SKM-1 treated with dmso at 0.1 percent for 144 hours (cell line): ENCODE results near the gene IL34.

ENCODE experiments used
- DNase-seq: peaks from one replicate; lab custom pipeline; 2025; ENCODE audit not compliant: unreplicated experiment; lab: John Stamatoyannopoulos, UW

Gene IL34

DNA sequence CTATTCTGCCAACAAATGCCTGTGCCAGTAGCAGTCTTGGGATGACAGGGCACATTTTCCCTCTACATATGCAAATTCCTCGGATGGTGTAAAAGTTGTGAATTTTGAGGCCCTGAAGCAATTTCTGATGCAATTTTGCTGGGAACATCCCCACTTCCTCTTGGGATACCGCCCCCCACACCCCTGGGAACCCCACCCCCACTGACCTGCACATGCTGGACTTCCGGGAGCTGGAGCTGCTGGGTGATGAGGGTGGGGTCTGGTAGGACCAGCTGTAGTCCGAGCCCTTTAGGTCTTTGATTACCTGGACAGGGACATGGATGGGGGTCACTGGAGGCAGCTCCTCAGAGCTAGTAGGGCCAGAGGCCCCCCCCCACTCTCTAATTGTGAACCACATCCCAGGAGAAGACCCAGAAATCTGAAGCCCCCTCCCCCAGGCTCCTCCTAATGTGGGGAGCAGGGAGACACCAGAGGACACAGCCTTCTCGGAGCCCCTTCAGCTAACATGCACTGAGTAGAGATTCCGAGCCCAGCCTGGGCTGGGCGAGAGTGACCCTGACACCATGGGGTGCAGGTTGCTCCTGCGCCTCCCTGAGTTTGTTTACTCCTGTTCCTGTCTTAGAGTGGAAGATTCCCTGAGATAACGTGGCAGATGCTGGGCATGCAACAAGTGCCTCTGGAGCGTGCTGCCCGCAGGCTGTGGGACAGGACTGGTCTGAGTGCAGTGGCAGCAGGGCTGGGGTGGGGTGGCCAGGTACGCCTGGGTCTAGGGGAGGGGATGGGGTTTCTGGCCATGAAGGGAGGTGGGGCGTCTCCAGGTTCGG is 30.5 kb downstream of the IL34 start:
- DNase-seq: no peak

- DNase-seq: no peak
These were observed 31.3 kb downstream of the IL34 start for GRCh38 chr16:70677499-70678120.

DNA sequence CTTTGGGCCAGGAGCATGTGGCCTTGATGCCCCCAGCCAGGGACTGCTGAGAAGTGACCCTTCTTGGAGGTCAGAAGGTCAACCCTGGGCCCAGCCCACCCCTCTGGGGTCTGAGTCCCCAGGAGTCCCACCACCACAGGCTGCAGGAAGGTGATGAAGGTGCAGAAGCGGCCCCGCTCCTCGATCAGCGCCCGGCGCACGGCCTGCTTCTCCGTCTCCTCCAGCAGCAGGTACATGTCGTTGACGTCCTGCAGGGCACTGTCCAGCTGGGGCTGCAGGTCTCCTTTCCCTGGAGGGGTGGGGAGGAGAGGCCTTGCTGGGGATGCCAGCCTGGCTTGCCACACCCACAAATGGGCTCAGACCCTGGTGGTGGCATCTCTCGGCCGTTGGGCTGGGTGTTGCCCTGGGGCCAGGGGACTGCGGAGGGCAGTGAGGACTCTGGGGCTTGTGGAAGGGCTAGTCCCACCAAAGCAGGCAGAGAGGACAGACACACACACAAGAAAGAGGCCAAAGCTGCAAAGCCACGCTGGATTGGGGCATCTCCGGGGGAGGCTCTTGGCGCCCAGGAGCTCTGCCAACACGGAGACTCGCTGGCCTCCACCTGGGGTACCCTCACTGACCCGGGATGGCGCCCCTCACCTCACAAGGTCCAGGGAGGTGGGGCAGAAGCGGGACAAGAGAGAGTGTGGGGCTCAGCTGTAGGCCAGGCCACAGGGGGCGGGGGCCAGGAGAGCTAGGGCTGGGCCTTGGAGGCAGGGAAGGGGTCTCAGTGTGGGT is 31.9 kb downstream of the IL34 start:
- no peak for DNase-seq

DNA sequence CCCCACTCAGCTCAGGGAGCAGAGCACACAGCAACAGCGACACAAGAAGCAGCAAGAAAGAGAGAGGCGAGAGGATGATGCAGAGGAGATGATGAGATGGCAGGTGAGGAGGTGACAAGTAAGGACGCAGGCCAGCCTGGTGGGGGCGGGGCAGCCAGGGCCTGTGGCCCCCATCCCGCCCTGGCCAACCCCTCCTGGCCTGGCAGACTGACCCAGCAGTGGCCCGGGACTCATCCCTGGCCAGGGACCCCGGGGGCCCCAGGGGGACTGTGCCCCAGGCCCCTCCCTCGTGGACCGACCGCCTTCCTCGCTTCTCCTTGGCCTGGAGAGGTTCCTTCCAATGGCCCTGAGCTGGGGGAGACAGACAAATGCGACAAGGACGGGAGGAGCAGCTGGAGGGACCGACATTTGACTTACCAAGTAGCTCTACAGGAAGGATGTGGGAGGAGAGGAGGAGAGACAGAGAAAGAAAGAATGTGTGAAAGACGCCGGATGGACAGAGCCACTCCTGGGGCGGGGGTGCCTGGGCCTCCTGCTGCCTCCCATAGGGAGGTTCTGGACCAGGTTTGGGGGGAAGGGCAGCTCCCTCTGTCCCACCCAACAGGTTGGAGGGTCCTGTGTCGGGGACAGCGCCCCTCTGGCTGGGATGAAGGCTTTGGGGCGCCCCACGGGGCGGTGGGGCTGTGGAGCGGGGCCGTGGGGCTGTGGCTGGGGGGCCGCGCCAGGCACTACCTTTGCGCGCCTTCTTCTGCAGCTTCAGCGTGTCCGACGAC is 32.7 kb downstream of the IL34 start:
- DNase-seq: no peak

DNA sequence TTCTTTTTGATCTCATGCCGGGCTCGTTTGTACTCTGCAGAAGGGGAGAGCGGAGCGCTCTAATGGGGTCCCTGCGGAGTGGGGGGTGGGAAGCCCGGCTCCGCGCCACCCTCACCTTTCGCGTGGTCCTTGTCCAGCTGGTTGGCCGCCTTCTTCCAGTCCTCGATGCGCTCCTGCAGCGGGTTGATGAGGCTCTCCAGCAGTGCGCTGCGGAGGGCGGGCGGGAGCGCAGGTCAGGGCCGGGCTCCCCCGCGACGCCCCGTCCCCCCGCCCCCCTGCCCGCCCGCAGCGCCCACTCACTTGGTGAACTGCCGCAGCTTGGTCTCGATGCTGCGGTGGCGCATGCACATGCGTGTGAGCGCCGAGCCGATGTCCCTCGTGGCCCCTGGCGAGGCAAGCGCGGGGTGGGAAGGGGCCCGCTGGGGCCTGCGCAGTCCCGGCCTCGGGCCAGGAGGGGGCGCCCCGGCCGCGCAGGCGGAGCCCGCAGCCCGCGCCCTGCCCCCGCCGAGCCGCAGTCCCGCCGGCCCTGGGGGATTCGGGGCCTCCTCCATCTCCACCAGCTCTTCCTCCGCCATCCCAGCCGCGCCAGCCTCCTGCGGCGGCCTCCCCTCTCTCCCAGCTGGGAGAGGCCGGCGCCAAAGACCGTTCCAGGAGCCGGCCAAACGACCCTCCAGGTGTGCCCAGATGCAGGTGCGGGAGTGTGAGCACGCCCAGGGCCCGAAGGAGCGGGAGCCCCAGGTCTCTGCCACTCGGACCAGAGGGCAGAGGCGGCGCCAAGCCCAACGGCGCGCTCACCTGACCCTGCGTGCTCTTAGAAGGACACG is 33.5 kb downstream of the IL34 start:
- no peak for DNase-seq

DNA sequence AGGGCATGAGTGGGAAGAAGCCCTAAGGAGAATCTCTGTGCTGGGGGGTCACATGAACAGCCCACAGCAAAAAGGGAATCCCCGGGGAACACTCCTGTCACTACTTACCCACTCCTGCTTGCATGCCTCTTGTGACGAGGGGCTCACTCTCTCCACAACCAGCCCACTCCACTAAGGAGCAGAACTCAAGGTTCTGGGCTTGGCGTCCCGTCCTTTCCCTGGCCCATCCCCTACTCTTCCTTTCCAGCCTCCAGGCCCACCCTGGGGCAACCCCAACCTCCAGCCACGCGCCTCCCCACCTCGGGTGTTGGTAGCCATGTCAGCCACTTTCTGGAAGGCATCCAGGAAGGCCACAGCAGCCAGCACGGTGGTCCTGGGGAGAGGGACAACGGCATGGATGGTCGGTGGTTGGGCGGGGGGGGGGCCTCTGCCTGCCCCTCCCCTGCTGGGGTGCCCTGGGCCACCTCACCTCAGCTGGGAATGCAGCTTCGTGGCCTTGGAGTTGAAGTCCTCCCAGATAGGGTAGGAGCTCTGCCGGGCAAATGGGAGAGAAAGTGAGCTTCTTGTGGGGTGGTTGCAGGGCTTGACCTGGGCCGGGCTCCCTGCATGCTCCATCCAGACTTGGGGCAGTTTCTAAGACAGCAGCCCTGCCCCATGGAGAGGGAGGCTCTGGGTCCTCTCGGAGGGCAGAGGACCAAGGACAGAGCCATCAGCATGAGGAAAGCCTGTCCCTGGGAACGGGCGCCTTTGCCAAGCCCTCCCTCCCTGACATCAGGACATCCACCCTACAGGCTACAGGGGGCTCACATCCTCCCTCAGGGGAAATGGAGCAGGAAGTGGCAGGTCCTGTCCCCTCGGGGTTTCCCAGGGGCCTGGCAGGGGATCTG is 34.4 kb downstream of the IL34 start:
- DNase-seq: no peak

GRCh38 chr16:70681382-70682238 is 35.3 kb downstream of the IL34 start:
- DNase-seq: no peak

DNA sequence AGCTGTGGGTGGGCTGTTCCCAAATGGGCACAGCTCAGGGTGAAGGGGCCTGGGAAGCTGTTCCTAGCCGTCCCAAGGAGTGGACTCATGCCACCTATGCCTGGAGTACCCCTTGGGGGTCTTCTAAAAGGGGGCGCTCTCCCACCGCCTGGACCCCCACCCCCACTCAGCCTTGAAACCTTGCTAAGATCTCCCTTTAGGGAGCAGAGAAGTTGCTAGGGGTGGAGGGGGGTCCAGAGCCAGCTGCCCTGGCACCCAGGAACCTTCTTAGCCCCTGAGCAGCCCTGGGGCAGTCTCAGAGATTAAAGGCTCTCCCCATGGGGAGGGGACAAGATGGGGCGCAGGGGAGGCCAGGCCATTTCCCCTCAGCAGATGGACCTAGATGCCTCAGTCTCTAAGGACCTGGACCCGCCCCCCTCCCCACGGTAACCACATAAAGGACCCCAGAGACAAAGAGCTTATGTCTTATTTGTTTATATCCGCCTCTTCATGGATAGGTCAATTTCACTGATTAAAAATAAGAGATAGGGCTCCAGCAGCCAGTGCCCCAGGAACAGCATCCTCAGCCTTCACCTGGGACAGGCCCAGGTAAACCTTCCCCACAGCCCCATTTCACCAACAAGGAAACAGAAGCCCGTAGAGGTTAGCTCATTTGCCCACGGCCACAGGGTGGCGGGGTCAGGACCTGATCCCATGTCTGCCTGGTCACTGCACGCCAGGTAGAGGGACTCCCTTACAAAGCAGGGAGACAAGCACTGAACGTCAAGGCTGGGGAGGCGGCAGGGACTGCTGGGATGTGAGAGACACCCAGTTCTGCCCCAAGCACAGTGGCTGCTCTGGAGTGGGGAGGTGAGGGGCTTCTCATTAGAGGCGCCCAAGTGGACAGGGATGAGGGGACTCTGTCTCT is 36.1 kb downstream of the IL34 start:
- no peak for DNase-seq

- no peak for DNase-seq
These were observed 37.0 kb downstream of the IL34 start for GRCh38 chr16:70683146-70683944.

DNA sequence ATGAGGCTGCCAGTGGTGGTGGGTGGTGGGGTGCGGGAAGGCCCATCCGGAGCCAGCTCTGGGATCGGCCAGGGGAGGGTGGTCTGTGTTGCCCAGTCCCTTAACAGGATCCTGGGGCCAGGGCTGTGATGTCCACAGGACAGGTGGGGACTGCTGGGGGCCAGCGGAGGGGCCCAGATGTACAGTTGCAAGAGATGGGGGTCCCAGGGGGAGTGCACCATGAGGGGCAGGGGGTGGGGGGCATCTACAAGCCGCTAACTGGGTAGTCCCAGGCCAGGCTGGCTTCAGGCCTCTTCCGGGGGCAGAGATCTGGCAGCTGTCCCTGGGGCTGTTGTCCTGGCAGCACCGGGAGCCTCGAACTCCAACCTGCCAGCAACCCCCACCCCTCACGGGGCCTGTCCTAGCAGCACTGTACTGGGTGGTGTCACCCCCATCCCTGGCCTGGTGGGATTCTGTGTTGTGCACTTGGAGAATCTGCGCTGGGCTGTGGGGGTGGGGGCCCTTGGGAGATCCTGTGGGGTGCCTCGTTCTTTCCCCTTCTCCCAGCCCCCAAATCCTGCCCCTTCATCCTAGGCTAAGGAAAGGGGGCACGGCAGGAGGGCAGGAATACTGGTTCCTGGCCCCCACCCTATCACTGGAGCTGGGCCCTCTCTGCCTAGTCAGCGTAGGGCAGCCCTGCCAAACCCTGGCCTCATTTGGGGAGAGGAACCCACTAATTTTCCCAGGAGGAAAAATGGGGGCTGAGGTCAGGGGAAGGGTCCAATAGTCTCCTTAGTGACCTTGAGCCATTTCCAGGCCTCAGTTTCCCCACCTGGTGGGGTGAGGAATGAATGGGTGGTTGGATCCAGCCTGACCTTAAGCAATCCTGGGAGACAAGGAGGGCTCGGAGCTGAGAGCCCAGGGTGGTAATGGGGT is 38.0 kb downstream of the IL34 start:
- DNase-seq: no peak

GRCh38 chr16:70685061-70685937 is 38.9 kb downstream of the IL34 start:
- DNase-seq: no peak

- no peak for DNase-seq
These were observed 39.6 kb downstream of the IL34 start, which contains the start of gene MTSS2 for GRCh38 chr16:70685938-70686375. TSS of gene MTSS2 (minus strand) at chr16:70686053. CDS start at chr16:70685791, 262 bp downstream.

DNA sequence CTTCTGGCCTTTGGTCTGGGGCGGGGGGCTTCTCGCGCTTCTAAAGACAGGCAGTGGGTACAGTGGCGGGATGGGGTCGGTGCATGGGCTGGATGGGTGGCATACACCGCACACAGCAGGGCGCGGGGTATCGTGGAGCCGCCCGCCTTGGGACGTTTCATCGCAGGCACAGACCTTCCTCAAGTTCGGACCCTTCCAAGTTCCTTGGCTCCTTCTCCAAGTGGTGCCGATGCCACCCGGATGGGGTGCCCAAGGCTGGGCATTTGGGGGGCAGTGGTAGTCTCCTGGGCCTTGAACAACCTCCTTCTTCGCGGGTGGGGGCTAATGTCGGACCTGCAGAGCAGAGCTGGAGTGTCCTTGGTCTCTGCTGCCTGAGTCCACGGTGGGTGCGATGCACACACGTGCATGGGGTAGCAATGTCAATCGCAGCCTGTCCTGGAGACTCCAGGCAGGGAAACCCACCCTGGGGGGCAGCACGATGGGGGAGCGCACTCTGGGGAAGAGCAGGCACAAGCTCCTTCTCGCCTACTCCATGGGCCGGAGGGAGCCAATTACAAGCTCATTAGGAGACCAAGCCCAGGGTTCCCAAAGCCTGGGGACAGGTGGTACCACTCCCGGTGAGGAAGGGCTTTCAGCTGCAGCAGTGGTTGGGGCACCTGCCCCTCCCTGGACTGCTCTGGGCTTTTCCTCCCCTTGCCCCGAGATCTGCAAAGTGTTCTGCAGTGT is 40.2 kb downstream of the IL34 start:
- no peak for DNase-seq

DNA sequence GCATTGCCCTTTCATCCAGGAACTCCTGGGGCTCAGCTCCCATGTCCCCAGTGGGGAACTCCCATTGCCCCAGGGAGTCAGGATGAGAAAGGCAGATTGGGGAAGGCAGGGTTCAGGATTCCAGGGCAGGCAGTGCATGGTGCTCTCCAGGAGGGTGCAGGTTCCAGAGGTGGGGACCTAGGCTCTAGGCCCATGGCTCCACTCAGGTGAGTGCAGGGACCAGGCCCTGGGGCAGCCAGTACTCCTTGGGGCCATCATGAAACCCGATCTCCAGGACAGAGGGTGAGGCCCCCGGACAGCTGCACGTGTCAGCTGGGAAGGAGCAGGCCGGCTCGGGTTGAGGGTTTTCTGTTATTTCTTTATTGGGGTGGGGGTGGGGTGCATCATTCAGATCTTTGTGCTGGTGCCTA is 40.7 kb downstream of the IL34 start:
- DNase-seq: no peak
